Measurements from ENCODE around the gene DGUOK.
"Not testable (repeated sequence)": the region's sequence is repeated elsewhere in the genome, so short reads cannot be mapped to it uniquely, and the experiment has no call there.

Gene DGUOK

GRCh38 chr2:73926493-73927327 lies at the start of gene DGUOK:
TSS of gene DGUOK (plus strand) at chr2:73926880. CDS start at chr2:73926911, 31 bp downstream.
- peak; percentile 97 for DNase-seq (ENCODE audit: low read depth)

DNA sequence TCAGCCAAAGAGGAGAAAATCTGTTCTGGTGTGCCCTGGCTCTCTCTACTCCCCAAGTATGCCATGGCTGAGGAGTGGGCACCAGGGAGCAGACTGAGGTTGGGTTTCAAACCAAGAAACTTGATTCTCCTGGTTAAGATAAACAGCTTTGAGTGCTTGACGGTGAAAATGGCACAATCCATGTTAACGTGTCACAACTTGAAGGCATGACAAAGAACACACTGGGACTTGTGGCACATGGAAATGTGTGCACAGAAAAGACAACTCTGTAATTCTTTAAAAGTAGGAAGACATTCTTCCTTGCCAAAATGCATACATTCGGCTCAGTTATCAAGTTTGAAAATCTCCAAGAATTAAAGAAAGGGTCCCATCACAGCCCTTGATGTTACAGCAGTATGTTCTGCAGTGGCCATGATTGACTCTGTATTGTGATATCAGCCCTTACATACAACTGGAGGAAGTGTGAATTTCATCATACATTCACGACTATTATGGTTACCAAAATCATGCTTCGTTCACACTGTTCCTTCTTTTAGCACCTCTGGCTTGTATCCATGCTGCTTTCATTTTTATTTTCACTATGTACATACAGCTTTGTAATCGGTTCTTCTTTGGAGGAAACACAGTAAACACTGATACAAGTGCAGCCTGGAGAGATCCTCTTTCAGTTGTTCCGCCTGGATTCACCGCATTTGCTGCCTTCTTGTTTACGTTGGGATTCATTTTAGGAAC lies 49.4 kb upstream of the DGUOK start:
- DNase-seq (ENCODE audit: low read depth): no peak

GRCh38 chr2:73877984-73878383 lies 48.7 kb upstream of the DGUOK start:
- not testable (repeated sequence) for DNase-seq (ENCODE audit: low read depth)

DNA sequence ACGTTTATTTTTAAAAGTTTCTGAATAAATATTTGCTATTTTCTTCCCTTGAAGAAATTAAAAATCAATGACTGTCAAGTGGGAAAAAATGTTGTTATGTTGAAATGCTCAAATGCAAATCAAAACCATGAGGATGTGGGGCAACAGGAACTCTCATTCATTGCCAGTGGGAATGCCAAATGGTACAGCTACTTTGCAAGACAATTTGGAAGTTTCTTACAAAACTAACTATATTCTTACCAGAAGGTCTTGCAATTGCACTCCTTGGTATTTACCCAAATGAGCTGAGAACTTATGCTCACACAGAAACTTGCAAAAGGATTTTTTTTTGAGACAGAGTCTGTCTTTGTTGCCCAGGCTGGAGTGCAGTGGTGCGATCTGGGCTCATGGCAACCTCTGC lies 41.3 kb upstream of the DGUOK start:
- no peak for DNase-seq (ENCODE audit: low read depth)

DNA sequence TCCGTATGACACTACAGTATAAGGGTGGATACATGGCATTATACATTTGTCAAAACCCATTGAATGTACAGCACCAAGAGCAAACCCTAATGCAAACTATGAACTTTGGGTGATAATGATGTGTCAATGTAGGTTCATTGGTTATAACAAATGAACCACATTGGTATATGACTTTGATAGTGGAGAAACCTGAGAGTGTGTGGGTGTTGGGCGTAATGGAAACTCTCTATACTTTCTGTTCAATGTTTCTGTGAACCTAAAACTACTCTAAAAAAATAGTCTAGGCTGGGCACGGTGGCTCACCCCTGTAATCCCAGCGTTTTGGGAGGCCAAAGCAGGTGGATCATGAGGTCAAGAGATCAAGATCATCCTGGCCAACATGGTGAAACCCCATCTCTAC lies 40.3 kb upstream of the DGUOK start:
- DNase-seq (ENCODE audit: low read depth): no peak

- not testable (repeated sequence) for DNase-seq (ENCODE audit: low read depth)
Observed at GRCh38 chr2:73887596-73888353, 38.9 kb upstream of the DGUOK start.

GRCh38 chr2:73888388-73888787 lies 38.3 kb upstream of the DGUOK start:
- DNase-seq (ENCODE audit: low read depth): no peak

DNA sequence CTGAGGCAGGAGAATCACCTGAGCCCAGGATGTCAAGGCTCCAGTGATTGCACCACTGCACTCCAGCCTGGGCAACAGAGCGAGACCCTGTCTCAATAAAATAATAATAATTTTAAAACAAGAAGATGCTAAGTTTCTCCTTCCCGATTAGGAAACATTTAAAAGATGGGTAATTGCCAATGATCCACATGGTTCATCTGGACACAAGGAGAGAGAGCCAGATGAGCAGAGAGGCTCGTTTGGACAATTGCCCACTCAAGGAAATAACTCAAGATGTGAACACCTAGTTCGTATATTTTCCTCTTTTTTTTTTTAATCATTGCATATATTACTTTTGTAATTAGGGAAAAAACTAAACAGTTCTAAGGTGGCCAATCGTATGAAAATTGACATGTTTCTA lies 37.5 kb upstream of the DGUOK start:
- DNase-seq (ENCODE audit: low read depth): no peak

- DNase-seq (ENCODE audit: low read depth): no peak
Observed at GRCh38 chr2:73890301-73891092, 36.2 kb upstream of the DGUOK start.

DNA sequence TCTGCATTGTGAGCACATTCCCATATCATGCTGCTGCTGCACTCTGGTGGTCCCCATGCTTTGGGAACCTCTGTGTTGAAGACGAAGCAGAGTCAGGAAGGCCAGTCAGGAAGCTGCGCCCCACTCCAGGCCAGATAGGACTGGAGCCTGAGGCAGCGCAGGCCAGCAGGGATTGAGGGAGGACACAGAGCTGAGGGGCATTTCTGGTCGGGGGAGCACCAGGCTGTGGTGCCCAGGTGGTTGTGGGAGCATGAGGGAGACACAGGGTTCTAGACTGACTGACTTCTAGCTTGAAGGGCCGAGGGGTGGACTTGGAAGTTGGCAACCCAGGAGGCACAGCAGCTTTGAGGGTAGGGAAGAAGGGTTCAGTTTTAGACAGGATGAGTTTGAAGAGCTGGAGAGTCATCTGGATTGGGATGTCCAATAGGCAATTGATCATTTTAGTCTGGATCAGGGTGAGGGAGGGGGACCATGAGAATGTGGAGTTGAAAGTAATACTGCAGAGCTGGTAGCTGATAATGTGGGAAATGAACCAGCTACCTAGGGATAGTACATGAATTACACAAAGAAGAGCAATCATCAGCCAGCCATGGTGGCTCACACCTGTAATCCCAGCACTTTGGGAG lies 35.3 kb upstream of the DGUOK start:
- DNase-seq (ENCODE audit: low read depth): no peak

DNA sequence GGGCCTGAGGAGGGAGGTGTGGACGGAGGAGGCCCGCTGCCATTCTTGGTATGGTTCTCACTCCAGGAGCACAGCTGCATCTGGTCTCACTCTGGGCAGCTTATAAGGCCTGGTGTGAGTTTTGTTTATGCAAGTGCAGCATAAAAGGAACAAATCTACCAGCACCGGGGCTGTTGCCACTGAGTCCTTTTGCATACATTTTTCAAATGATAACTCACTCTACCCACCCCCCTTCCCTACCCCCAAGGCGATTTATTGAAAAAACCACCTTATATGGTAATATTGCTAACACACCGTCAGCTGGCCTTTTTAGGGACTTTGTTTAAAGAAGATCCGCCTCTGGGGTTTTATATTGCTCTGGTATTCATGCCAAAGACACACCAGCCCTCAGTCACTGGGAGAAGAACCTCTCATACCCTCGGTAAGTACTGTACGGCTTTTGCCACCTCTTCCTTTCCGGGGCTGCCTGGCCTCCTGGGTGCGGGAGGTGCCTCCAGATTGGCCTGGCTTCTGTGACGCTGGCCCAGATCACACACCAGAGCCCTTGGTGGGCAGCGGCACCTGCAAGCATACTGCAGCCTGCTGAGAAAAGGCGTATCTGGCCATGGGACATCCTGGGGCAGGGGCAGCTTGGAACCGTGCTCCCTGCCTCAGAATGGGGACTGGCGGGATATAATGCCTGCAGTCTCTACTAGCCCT lies 33.9 kb upstream of the DGUOK start, which contains the start of gene ACTG2:
TSS of gene ACTG2 (plus strand) at position 378 of the 699 bp plus-strand sequence. CDS start 8,304 bp downstream, outside the sequence.
- DNase-seq (ENCODE audit: low read depth): no peak

DNA sequence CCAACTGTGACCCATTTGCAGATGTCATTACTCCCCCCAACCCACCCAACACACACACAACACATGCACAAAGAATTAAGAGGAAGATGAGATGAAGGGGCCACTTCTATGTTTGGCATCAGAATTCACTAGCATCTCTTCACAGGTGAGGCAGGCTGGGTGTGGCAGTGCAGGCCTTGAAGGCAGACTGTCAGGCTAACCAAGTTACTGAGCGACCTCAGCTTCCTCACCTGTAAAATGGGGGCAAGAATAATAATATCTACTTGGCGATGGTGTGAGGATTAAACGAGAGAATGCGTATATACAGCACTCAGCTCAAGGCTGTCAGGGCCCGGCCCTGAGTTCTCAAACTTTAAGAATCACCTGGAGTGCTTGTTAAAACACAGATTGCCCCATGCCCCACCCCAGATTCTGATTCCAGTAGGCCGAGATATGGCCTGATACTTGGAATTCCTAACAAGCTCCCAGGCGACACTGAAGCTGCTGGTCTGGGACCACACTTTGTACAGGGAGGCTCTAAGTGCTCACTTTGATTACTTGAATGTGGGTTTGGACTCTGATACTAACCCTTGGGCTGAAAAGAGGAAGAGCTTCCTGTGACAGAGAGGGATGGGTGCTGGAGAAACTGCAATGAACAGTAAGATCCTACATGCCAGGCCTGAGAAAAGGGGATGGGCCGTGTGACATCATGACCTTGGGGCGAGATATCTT lies 32.8 kb upstream of the DGUOK start:
- DNase-seq (ENCODE audit: low read depth): no peak

DNA sequence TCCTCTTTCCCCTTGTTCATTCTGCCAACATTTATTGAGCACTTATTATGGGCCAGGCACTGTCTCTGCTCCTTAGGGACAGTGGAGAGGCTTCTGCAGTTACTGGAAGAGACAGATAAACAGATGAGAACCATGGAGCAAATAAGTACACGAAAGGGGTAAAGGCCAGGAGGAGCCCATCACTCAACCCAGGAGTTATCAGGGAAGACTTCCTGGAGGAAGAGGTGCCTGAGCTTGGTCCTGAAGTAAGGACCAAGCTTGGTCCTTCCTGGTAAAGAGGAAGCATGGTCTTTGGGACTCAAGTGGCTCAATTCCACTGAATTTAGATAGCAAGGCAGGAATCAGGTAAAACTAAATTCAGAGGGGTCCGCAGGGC lies 32.2 kb upstream of the DGUOK start:
- no peak for DNase-seq (ENCODE audit: low read depth)

- DNase-seq (ENCODE audit: low read depth): no peak
Observed at GRCh38 chr2:73894877-73895276, 31.8 kb upstream of the DGUOK start.

GRCh38 chr2:73895473-73895872 lies 31.2 kb upstream of the DGUOK start:
- no peak for DNase-seq (ENCODE audit: low read depth)

DNA sequence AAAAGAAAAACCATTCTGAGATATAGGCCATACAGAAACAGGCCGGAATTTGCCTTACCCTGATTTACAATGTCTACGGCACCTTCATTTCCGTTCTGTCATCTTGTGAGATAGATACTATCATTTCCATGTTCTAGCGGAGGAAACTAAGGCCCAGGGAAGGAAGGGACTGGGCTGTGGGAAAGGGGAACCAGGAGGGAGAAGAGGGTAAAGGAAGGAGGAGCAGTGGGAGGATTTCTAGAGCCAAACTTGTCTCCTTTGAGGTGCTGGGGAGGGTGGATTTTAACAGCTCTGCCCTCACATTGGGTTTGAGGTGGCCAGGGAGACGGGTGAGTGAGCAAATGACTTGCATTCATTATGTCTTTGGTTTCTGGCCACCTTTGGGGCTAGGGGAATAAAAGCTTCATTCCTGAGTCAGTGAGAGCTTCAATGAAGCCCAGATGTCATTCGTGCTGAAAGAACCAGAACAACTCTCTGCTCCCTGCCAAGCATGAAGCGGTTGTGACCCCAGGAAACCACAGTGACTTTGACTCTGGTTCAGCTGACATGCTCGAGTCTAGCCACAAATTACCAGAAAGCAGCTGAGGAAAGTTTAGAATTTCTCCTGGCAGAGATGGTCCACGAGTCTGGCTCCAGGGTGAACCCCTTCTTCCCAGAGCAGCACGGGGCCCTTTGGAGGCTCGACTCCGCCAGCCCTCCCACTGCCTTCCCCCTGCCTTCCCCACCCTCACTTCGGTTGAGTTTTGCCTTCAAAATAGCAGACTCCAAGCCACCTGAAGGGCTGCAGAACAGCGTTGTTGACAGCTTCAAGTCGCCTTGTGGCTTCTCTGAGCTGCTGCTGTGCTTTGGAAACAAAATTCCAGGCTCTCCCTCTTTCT lies 30.1 kb upstream of the DGUOK start:
- DNase-seq (ENCODE audit: low read depth): peak; percentile 55

DNA sequence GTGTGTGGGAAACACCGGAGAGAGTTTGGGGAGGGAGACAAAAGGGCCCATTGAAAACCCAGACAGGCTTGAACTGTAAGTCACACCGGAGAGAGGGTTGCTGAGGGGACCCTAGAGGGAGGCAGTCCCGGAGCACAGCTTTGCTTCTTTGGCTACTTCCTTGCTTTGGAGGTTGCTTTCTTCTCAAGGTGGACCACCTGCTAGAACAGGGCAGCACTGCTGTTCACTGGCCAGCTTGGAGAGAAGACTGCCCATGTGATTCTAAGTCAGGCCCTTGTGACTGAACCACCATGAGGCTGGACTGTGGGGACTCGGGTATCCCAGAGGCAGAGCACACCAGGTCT lies 29.5 kb upstream of the DGUOK start:
- no peak for DNase-seq (ENCODE audit: low read depth)

DNA sequence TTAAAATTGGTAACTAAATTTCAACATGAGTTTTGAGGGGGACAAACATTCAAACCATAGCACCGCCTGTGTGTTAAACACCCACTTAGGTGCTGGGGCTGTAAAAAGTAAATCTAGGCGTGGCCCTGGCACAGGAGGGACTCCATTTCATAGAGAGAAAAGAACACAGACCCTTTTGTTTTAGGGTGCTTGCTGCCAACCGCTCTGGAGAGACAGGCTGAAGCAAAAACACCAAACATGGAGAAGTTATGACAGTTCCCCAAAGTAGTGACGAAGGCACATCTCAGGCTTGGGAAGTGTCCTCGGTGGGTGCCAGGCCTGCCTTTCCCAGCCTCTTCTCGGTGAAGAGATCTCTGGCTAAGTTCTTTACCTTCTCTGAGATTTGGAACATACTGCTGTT lies 28.7 kb upstream of the DGUOK start:
- DNase-seq (ENCODE audit: low read depth): no peak

DNA sequence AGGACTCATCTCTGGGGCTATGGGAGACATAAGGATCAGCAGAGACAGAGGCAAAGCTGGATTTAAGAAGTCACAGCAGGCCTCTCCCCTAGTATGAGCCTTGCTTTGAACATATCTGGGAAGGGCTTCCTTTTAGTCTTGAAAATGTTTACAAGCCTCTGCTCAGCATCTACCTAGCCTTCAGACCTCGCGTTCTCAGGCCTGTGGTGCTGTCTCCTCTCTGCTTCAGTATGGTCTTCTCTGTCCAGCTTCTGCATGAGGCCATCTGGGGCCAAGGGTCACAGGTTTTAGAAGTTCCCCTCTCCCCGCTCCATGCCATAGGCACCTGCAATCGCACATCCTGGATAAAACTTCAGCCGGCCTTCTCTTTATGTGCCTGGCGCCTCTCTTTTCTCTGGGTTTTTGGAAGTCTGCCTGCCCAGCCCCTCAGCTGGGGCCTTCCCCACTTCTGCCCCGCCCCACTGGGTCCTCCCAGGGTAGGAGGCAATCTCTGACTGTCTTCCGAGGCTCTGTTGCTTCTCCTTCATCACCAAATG lies 26.8 kb upstream of the DGUOK start:
- DNase-seq (ENCODE audit: low read depth): no peak
